HG03060 (cell line): ENCODE data around the gene PDGFA.

Experiments
- ATAC-seq: cut with Tn5 transposase; IDR thresholded peaks from one replicate; pipeline ENCODE4 v1.9.1; 2021; ENCODE audit warnings: low read depth, moderate number of reproducible peaks; ENCODE audit not compliant: unreplicated experiment

Gene PDGFA

GRCh38 chr7:519484-520390 is at the start of gene PDGFA:
TSS of gene PDGFA (minus strand) at chr7:519846. CDS start at chr7:519001, 845 bp downstream.
- no peak for ATAC-seq

GRCh38 chr7:568031-568951 is 48.6 kb upstream of the PDGFA start:
- ATAC-seq: no peak

- ATAC-seq: no peak
Observed at GRCh38 chr7:567305-567883, 47.7 kb upstream of the PDGFA start.

GRCh38 chr7:566100-566499 is 46.5 kb upstream of the PDGFA start:
- ATAC-seq: no peak

GRCh38 chr7:564176-564865 is 44.7 kb upstream of the PDGFA start:
- no peak for ATAC-seq

GRCh38 chr7:563629-564170 is 44.1 kb upstream of the PDGFA start:
- no peak for ATAC-seq

GRCh38 chr7:562789-563628 is 43.4 kb upstream of the PDGFA start:
- ATAC-seq: no peak

GRCh38 chr7:562374-562675 is 42.7 kb upstream of the PDGFA start:
- ATAC-seq: no peak

- ATAC-seq: no peak
Observed at GRCh38 chr7:561631-562373, 42.2 kb upstream of the PDGFA start.

- ATAC-seq: no peak
Observed at GRCh38 chr7:560966-561630, 41.5 kb upstream of the PDGFA start.

- ATAC-seq: no peak
Observed at GRCh38 chr7:559396-559705, 39.7 kb upstream of the PDGFA start.

- no peak for ATAC-seq
Observed at GRCh38 chr7:557558-557881, 37.9 kb upstream of the PDGFA start.

- no peak for ATAC-seq
Observed at GRCh38 chr7:556837-557557, 37.4 kb upstream of the PDGFA start.

- no peak for ATAC-seq
Observed at GRCh38 chr7:556291-556826, 36.7 kb upstream of the PDGFA start.

- ATAC-seq: no peak
Observed at GRCh38 chr7:555551-556160, 36.0 kb upstream of the PDGFA start.

- no peak for ATAC-seq
Observed at GRCh38 chr7:553636-554111, 34.0 kb upstream of the PDGFA start.
